ENCODE results near the gene TNFAIP3.
"Not testable (repeated sequence)": the region's sequence is repeated elsewhere in the genome, so short reads cannot be mapped to it uniquely, and the experiment has no call there.

The TNFAIP3 gene

GRCh38 chr6:137866914-137867684 lies at the start of gene TNFAIP3:
Gene TNFAIP3, plus strand, starts transcription at chr6:137867259. Its CDS starts 3,969 bp downstream, at chr6:137871228.
- peak; percentile 89 for DNase-seq (ENCODE audit: low read depth)

- DNase-seq (ENCODE audit: low read depth), result no peak
Measured at GRCh38 chr6:137818440-137818839, 48.6 kb upstream of the TNFAIP3 start.

- no peak for DNase-seq (ENCODE audit: low read depth)
Measured at GRCh38 chr6:137819740-137820139, 47.3 kb upstream of the TNFAIP3 start.

- DNase-seq (ENCODE audit: low read depth), result no peak
Measured at GRCh38 chr6:137820425-137820824, 46.6 kb upstream of the TNFAIP3 start.

DNA sequence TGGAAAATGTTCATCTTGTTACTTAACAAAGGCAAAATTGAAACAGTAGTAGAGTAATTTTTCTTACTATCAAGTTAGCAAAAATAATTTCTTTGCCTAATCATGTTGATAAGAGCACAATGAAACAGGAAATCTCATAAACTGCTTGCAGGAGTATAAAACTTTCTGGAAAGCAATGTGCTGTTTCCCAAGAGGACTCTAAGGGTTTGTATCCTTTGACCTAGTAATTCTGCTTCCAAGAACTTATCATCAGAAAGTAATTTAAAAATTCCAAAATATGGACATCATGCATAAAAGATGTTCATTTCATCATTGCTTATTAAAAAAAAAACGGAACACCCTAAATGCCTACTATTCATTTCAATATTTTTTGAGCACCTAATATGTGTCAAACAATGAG lies 46.1 kb upstream of the TNFAIP3 start:
- DNase-seq (ENCODE audit: low read depth), result no peak

GRCh38 chr6:137821491-137821890 lies 45.6 kb upstream of the TNFAIP3 start:
- no peak for DNase-seq (ENCODE audit: low read depth)

DNA sequence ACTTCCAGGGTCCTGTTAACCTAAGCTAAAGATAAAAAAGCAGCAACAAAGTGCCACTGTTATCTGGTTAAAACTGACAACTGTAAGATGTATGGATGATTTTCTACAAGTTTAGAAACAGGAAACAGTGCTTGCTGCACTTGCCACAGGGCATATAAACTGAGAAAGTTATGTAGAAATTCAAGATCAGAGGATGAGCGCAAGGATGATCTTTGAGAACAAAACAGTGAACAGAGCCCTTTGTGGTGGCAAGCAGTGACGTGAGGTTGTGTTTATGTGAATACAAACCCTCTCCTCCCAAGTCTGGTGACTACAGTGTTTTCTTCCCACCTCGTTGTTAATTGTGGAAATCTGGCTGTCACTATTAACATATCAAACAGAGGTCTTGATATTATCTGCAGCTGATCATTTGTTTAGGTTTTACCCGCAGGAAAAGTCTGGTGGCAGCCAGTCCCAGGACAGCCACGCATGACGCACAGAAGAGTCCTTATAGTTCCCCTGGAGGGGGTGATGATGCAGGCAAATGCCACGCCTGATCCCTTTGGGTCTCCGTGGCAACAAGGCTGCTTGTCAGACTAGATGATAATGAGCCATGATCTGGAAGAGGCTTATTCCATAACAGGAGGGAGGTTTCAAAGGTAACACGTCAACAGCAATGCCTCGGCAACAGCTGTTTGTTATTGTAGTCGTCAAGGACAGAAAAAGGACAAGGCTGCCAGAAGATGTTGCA lies 43.1 kb upstream of the TNFAIP3 start:
- DNase-seq (ENCODE audit: low read depth), result peak; percentile 26

GRCh38 chr6:137824556-137824879 lies 42.5 kb upstream of the TNFAIP3 start:
- no peak for DNase-seq (ENCODE audit: low read depth)

- no peak for DNase-seq (ENCODE audit: low read depth)
Measured at GRCh38 chr6:137824896-137825295, 42.2 kb upstream of the TNFAIP3 start.

DNA sequence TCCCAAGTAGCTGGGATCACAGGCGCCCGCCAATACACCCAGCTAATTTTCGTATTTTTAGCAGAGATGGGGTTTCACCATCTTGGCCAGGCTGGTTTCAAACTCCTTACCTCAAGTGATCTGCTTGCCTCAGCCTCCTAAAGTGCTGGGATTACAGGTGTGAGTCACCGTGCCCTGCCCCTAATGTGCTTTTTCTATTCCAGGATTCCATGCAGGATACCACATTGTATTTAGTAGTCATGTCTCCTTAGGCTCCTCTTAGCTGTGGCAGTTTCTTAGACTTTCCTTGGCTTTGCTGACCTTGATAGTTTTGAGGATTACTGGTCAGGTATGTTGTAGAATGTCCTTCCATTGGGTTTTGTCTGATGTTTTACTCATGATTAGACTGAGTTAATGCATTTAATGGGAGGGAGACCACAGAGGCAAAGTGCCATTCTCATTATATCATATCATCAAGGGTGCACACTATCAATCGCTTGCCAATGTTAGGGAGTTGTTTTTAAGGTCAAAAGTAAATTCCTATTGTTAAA lies 39.6 kb upstream of the TNFAIP3 start:
- no peak for DNase-seq (ENCODE audit: low read depth)

- DNase-seq (ENCODE audit: low read depth), result no peak
Measured at GRCh38 chr6:137827977-137828810, 38.9 kb upstream of the TNFAIP3 start.

GRCh38 chr6:137829641-137830083 lies 37.4 kb upstream of the TNFAIP3 start:
- DNase-seq (ENCODE audit: low read depth), result no peak

DNA sequence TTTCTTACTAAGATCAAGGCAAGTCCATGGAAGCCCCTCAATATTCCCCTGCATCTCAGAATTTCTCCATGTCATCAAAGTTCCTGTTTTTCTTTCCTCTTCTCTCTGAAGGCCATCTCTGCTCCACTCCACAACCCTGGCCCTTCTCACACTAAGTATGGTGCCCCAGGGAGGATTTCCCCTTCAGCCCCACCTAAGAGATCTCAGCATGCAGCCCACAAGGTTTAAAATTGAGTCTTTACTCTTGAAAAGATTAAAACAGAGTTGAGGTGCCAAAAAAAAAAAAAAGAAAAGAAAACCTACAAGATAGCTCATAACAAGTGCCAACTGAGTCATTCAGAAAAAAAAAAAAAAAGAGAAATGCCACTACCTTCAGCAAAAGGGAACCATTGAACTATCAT lies 36.5 kb upstream of the TNFAIP3 start:
- no peak for DNase-seq (ENCODE audit: low read depth)

DNA sequence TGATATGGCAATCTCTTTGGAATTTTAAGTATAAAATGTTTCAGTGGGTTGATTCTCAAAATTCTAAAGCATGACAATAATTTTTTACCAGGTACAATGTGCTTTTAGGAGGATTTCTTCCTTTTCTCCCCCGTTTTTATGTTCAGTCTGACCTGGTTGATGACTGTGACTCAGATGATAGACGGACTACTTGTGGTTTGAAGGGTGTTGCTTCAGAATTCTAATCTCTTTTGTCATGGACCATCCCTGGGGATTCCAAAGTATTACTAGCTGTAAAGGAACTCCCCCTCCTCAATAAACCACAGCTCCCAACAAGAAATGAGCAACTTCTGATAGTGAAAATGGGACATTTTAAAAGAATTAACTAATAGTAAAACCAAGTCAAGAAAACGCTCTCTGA lies 34.9 kb upstream of the TNFAIP3 start:
- DNase-seq (ENCODE audit: low read depth), result no peak

DNA sequence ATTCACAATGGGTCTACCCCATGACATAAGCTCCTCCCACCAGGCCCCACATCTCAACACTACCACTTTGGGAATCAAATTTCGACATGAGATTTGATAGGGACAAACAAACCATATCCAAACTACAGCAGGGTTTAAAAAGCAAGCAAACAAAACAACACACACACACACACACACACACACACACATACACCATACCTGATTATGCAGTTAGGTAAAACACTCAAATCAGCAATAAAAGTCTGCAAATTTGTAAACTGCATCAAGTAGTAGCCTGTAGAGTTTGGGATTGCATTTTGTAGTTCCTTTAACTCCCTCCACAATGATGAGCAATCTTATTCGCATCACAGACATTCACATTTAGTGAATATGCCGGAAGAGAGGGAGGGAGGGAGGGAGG lies 32.6 kb upstream of the TNFAIP3 start:
- DNase-seq (ENCODE audit: low read depth), result no peak

GRCh38 chr6:137836788-137837187 lies 30.3 kb upstream of the TNFAIP3 start:
- DNase-seq (ENCODE audit: low read depth), result no peak

- DNase-seq (ENCODE audit: low read depth), result not testable (repeated sequence)
Measured at GRCh38 chr6:137838090-137838489, 29.0 kb upstream of the TNFAIP3 start.

GRCh38 chr6:137838597-137838996 lies 28.5 kb upstream of the TNFAIP3 start:
- DNase-seq (ENCODE audit: low read depth), result not testable (repeated sequence)

DNA sequence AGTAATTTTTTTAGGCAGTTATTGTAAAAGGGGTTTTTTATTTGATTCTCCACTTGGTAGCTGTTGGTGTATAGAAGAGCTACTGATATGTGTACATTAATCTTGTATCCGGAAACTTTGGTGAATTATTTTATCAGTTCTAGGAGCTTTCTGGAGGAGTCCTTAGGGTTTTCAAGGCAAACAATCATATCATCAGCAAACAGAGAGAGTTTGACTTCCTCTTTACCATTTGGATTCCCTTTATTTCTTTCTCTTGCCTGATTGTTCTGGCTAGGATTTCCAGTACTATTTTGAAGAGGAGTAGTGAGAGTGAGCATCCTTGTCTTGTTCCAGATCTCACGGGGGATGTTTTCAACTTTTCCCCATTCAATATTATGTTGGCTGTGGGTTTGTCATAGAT lies 28.0 kb upstream of the TNFAIP3 start:
- no peak for DNase-seq (ENCODE audit: low read depth)

- no peak for DNase-seq (ENCODE audit: low read depth)
Measured at GRCh38 chr6:137840252-137840651, 26.8 kb upstream of the TNFAIP3 start.

GRCh38 chr6:137843211-137843610 lies 23.8 kb upstream of the TNFAIP3 start:
- no peak for DNase-seq (ENCODE audit: low read depth)

DNA sequence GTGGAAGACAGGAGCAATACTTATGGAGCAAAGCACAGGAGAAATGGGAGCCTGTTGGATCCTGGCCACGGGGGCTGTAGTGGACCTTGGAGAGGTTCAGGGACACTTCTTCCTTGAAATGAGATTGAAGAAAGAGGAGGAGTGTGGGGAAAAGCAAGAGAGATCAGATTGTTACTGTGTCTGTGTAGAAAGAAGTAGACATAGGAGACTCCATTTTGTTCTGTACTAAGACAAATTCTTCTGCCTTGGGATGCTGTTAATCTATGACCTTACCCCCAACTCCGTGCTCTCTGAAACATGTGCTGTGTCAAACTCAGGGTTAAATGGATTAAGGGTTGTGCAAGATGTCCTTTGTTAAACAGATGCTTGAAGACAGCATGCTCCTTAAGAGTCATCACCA lies 22.7 kb upstream of the TNFAIP3 start:
- not testable (repeated sequence) for DNase-seq (ENCODE audit: low read depth)

Data from stimulated activated CD8-positive, alpha-beta memory T cell treated with anti-CD3 and anti-CD28 coated beads, Interleukin-15, amount 100 ng/mL, for 24 hours (primary cell).